HG03108 (cell line): Measurements from ENCODE around the gene KIF25.
"Not testable (repeated sequence)": the region's sequence is repeated elsewhere in the genome, so short reads cannot be mapped to it uniquely, and the experiment has no call there.

ENCODE experiments used
- ATAC-seq: cut with Tn5 transposase; IDR thresholded peaks from one replicate; pipeline ENCODE4 v1.9.1; 2021; ENCODE audit warnings: moderate library complexity; ENCODE audit not compliant: unreplicated experiment

Gene KIF25

DNA sequence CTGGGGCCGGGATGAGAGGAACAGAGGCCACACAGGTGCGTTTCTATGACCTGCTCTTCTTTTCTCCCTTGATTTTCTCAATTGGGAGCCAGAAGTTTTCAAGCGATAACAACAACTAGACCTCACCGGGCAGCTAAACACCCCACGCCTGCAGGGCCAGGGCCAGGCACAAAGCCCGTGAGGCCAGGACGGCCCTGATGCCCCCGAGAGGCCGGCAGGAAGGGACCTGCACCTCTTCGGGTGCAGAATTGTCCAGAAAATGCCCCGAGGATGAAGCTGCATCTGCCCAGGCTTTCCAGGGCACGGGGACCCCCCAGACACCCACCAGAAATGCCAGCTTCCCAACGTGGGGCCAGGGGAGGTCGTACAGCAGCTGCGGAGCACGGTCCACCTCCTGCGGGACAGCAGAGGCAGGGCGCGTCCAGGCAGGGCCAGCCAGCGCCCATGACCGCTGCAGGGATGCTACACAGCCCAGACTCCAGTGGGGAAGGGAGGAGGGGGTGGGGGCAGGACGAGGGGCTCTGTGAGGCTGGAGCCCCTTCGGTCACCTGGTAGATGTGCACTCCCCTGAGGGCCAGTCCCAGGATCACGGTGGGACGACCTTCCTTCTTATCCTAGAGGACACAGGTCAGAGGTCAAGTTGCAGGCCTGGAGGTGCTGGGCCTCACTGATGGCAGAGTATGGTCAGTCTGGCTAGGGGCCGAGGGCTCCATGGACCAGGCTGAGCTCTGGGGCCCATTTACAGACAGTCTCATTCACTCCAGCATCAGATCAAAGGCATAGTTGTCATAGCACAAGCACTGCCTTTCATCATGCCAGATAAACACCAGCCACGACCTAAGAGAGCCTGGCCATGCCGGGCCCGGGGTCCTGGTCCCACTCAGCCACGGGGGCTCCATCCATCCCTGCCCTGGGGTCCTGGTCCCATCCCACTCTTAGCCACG, 65.1 kb downstream of the KIF25 start:
- ATAC-seq = no peak

DNA sequence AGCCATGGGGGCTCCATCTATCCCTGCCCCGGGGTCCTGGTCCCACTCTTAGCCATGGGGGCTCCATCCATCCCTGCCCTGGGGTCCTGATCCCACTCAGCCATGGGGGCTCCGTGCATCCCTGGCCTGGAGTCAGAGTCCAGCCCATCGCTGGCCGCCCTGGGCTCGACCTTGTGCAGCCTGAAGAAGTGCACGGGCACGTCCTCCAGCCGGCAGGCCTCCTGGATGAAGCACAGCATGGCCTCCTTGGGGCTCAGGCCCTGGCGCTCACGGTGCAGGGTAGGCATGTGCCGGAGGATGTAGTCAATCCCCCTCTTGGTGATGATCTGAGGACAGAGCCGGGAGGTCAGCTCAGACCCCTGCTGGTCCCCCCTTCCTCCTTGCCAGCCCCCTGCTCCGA, 66.0 kb downstream of the KIF25 start:
- ATAC-seq = no peak

DNA sequence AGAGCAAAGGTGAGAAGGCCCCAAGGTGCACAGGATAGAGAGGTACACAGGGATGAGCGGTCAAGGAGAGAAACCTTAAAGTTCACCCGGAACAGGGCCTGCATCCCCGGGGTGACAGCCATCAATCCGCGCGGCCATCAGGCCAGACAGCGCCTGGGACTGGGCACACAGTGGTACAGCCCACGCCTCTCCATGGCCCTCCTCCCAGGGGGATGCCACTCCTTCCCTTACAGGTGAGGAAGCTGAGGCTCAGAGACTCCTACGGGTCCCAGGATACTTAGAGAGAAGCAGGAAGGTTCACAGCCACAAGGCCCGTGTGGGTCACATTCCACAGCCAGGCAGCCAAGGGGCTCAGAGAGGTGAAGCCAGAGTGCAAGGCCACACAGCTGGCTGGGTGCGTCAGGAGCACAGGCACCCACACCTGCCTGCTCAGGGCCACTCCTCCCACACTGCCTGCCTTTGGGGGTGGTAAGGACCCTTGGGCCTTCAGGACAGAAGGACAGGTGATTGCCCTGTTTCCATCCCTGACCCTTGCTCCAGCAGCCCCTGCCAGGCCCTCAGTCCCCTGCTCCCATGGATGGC, 66.8 kb downstream of the KIF25 start:
- no peak for ATAC-seq

DNA sequence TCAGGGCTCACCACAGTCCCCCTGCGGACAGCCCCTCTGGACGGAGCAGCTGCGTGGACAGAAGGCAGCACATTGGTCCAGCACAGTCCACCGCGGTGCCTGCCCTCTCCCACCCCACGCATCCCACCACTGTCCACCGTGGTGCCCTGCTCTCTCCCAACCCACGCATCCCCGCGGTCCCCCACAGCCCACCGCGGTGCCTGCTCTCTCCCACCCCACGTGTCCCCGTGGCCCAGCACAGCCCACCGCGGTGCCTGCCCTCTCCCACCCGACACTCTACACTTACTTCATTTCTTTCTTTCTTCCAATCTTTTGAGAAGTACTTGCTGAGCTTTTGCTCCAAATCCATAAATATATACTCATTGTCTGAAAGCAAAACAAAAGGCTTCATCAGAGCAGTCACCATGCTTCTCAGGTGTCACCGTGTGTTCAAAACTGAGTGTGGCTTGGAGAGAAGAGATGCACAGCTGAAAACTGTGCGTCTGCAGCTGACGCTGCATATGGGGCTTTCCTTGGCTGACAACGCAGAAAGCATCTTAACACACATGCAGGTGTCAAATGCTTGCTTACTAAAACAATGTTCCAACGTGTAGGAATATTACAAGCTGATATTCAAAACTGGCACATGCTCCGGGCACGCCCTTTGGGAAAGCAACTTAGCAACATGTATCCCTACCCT, 69.7 kb downstream of the KIF25 start:
- no peak for ATAC-seq

DNA sequence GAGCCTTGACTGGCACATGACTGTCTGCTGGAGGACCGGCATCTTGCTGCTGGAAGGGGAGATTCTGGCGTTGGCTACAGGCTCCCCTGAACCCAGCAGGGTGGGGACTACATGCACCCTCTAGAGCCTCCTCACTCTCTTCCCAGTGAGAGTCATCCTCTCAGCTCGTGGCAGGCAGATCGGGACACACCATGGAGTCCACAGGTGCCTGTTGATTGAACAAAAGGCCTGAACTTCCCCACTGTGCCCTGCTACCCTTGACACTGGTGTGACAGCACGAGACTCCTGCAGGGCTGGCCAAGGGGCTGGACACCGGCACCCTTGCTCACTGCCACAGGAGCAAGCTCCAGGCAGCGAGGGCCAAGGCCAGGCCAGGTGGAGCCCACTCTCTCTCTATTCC, 73.3 kb downstream of the KIF25 start:
- no peak for ATAC-seq

DNA sequence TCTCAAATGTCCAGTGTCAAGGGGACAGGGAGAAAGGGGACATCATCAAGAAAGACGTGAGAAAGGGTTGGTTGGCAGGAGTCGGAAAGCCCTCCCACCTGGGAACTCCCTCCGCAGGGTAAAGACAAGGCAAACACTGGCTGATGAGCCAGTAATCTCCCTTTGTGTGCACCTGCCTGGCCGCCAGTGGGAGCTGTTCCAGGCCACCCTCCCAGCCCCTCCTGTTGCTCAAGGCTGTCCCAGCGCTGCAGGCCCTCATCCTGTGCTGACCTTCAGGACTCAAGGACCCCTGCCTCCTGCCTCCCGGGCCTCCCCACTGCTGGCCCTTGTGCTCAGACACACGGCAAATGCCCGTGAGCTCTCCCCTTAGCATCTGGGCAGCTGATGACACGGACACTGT, 74.1 kb downstream of the KIF25 start:
- no peak for ATAC-seq

DNA sequence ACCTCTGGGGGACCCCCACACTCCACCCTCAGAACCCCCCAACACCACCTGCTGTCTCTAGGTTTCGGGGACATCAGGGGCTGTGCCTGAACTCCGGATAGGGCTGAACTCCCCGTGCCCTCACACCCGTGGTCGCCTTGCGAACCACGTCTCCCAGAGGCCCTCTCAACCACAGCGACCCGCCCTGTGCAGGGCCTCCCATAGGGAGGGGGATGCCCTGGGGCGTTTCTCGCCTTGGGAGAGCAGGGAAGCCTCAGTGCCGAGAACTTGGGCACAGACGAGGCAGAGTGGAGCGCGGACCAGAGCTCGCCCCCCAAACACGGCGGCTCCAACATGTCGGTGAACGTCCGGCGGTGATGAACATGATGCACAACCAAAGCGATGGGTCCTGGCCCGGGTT, 74.8 kb downstream of the KIF25 start:
- ATAC-seq = no peak

DNA sequence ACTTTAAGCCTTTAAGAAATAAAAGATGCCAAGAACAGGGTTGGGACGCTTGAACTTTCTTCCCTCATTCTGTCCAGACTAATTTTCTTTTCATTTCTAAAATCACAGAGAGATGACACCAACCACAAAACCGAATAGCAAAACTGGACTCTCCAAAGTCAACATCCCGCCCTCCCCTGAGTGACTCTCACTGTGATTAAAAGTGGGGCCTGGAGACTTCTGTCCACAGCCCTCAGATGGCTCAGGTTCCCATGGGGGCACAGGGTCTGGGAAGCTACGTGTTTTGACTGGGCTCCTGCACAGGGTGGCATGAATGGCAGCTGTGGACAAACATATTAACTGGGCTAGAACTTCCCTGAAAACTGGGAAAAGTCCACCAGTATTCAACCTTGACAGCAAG, 75.3 kb downstream of the KIF25 start:
- ATAC-seq = no peak

DNA sequence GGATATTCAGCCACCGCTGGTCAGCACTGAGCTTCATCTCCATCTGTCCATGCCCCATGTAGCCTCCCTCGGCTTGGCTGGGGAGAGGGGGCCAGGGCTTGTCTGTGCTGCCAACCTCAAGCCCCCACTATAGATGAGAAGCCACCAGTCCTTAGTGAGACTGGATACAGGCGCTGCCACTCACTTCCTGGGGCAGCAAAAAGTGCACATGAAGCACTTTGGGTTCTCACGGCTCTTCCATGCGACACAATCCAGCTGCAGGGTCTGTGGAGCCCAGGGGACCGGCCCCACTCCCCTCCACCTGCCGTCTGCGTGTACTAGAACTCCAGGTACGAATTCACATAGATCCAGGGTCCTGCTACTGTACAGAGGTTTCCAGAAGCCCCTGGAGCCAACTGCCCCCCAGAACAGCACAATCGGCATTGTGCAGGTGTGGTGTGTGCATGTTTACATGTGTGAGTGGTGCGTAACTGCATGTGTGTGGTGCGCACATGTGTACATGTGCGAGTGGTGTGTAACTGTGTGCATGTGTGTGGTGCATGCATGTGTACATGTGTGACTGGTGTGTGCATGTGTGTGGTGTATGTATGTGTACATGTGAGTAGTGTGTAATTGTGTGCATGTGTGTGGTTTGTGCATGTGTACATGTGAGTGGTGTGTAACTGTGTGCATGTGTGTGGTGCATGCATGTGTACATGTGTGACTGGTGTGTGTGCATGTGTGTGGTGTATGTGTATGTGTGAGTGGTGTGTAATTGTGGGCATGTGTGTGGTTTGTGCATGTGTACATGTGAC, 76.7 kb downstream of the KIF25 start:
- no peak for ATAC-seq

DNA sequence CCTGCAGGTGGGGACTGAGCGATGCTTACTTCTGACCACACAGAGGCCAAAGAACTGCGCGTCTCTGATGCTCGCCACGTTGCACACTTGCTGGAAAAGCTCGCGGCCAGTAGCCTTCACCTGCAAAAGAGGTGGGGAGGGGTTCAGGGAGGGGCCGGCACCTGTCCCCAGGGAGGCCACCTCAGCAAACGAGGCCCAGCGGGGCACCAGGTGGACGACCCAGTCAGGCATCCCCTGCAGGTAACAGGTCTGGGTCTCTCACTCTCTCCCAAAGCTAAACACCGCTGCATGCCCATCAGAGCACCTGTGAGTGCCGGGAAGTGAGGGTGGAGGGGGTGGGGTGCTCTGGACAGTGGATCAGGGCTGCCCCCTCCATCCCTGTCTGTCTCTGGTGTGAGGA, 77.7 kb downstream of the KIF25 start:
- no peak for ATAC-seq

DNA sequence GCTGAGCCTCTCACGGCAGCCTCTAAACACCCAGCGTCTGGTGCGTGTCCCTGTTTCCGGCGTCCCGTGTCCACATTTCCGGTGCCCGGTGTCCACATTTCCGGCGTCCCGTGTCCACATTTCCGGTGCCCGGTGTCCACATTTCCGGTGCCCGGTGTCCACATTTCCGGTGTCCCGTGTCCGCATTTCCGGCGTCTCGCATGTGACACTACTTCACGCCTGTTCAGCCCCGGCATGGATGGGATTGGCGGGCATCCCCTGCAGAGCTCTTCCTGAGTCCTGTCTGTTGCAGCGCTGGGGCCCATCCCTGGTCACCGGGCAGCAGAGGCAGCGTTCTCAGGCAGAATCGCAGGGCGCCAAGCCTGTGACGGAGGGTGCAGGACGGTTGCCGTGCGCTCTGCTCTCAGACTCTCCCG, 78.3 kb downstream of the KIF25 start:
- no peak for ATAC-seq

DNA sequence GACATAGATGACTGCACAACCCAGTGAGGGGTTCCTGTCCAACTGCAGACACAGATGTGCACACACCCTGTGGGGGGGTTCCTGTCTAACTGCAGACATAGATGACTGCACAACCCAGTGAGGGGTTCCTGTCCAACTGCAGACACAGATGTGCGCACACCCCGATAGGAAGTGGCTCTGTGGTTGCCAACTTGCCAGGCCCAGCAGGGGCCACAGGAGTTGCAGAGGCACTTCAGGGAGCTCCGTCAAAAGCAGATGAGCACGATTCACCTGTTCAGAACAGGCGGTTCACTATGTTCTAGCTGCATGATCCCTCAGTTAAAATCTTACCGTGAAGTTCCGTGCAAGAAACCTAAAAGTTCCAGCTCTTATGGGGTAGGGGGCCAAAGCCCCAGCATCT, 79.9 kb downstream of the KIF25 start:
- ATAC-seq = not testable (repeated sequence)

DNA sequence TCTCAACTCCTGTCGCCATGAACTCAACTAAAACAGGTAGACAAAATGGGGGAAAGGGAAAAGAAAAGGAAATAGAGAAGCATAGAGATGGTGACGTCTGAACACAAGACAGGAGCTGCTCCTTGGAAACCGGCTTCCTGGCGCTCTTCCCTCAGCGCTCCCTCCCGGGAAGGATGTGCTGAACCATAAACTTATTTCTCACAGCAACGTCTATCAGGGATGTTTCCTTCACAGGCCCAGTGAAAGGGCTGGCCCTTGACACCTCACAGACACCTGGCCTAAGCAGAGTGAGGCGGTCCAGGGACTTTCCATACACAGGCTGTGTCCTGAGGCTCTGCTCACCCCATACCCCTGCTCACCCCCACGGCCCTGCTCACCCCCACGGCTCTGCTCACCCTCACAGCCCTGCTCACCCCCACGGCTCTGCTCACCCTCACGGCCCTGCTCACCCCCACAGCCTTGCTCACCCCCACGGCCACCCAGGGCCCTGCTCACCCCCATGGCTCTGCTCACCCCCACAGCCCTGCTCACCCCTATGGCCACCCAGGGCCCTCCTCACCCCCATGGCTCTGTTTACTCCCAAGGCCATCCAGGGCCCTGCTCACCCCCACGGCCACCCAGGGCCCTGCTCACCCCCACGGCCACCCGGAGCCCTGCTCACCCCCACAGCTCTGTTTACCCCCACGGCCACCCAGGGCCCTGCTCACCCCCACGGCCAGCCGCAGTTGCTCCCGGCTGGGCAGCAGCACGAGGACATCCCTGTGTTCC, 80.9 kb downstream of the KIF25 start:
- no peak for ATAC-seq

DNA sequence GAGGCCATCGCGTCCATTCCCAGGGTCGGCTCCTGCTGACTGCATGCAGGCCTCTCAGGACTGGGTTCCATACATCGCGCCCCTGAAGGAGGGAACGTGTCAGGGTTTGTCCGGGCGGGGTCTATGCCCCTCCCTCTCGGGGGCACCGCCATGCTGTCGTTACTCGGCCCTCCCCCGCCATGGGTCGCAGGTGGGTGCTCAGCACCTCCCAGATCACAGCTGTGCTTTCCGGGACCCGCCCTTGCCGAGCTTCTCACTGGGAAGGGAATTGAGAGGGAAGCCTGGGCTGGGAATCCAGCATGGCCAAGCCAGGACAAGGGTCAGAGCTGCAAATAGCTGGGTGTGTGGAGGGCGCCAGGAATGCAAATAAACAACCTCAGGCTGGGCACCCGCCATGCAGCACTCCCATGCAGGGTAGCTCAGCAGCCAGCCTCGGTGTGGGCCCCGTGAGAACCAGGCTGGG, 81.5 kb downstream of the KIF25 start, which contains the start of gene FRMD1:
Gene FRMD1 (minus strand): TSS at position 270 of the 463 bp plus-strand sequence. CDS start 118 bp downstream, at position 152.
- ATAC-seq = no peak

DNA sequence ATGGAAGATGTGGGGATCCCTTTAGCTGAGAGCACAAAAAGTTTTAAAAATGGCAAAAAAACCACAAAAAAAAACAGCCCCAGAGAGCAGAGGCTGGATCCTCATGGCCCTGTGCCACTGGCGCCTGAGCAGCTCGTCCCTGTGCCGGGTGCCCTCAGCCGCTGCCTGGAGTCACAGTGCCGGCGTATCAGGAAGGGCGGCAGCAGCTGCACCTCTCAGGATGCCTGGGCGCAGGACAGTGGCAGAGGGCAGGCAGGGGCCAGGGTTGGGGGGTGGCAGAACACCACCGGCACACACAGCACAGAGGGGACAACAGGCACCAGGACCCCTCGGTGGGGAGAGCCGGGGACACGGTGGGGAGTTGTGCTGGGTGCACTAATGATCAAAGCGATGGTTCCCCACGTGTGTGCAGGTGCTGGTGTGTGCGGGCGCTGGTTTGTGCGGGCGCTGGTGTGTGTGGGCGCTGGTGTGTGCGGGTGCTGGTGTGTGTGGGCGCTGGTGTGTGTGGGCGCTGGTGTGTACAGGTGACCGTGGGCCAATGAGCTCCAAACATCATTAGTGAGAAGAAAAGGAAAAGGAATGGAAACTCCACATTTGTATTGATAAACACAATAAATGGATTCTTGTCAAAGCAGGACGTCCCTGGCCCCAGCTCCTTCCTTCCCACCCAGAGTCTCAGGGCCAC, 83.1 kb downstream of the KIF25 start:
- no peak for ATAC-seq

DNA sequence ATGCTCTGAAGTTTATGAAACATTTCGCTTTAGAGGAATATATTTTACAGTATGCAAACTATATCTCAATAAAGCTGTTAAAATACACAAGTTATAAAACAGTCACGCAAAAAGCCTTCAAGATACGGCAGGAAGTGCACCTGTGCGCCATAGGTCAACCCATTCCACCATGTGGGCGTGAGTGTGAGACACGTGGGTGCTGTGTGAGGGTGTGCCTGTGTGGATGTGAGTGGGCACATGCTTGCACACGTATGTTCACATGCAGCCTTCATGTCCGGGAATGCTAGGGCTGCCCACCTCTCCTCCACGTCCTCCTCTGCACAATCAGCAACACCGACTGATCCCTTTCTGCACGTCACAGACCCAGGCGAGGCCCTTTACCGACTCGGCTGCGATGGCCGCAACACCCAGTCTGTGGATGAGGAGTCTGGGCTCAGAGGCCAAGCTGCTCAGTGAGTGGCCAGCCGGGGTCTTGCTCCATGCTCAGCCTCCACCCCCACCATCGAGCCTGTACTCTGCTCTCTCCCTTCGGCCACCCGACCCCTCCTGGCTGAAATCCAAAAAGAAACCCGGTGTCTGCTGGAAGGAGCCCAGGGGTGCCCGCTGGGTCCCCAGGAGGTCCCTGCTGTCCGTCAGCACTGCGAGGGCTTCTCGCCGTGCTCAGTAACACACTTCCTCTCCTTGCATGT, 84.5 kb downstream of the KIF25 start:
- ATAC-seq = no peak

DNA sequence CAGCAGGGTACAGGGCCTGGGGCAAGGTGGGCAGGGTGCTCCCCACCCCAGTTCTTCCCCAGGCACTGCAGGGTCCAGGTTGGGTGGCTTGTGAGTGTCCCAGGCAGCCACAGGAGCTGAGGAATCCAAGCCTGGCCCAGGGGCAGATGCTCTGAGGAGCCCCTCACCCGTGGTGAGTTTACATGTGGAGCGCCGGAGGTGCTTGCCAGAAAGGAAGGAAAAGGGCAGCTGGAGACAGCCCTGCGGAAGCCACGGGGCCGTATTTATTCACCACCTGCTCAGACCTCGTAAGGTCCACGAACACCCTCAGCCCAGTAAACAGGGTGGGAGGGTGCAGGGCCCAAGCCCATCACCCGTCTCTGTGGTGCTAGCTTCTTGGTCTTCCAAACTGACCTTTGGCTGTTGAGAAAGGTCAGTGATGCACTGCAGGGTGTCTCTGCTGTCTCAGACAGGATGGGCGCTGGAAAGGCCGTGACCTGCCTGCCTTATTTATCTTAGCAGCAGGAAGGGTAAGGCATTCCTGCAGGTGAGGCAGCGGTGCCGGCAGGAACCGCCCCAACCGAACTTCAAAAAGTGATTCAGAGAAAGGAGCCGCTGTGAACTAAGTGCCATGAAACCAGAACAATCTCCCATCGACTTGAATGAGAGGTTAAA, 85.5 kb downstream of the KIF25 start:
- no peak for ATAC-seq

DNA sequence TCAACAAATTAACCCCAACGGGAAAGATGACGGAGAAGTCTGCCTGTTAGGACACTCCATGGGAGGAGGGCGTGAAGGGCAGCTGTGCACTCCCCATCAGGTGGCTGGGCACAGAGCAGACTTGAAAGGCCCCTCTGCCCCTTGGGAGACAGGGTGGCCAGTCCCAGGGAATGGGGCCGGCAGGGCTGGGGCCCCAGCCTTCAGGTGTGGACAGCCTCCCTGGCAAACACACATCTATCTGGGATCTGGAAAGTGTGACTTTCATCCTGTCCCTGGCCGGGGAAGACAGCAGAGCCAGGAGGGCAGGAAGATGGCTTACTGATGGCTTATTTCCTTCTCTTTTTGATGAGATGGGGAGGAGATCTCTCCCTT, 86.0 kb downstream of the KIF25 start:
- ATAC-seq = no peak
